Epithelial cell of proximal tubule (primary cell): ENCODE measurements around the gene ST3GAL6. TPM values are rescaled to one million over a fixed set of nuclear protein-coding genes. Genes with fewer than 3 reads are reported as not detected.

Experiments
- DNase-seq: peaks from one replicate; pipeline ENCODE4 v3.0.0-alpha.2; 2011; ENCODE audit warnings: low read depth
- H3K4me3 ChIP-seq: 2 replicates; pipeline ENCODE4 v1.5.1; 2011; ENCODE audit warnings: low read depth, mild to moderate bottlenecking, low read length
- CTCF ChIP-seq: conservative IDR thresholded peaks from 2 replicates; pipeline ENCODE4 v1.5.1; 2012; ENCODE audit warnings: low read depth, mild to moderate bottlenecking, low read length
- total RNA-seq: library from RNA; depleted of rRNA; stranded (reverse); fragments of >200 nt; gene quantifications from 2 replicates; pipeline ENCODE4 v1.2.3, GENCODE V29; 2015

ST3GAL6 gene
- total RNA-seq, 1 donor from 2014 or later, result 3.9 TPM

GRCh38 chr3:98798820-98799219 lies 35.7 kb downstream of the ST3GAL6 start:
- H3K4me3 ChIP-seq, result no peak overlapping the region
- no peak for TF ChIP-seq CTCF
- no peak for DNase-seq

- TF ChIP-seq CTCF, result no peak
- DNase-seq, result no peak
- H3K4me3 ChIP-seq, result no peak overlapping the region
Observed at GRCh38 chr3:98799479-98799878, 36.3 kb downstream of the ST3GAL6 start.

GRCh38 chr3:98800401-98800800 lies 37.3 kb downstream of the ST3GAL6 start:
- TF ChIP-seq CTCF, result no peak
- DNase-seq, result no peak

GRCh38 chr3:98801043-98801747 lies 38.1 kb downstream of the ST3GAL6 start:
- peak; percentile 47 for TF ChIP-seq CTCF
- H3K4me3 ChIP-seq, result no peak overlapping the region
- DNase-seq, result no peak

More at GRCh38 chr3:98800401-98800800, 37.3 kb downstream of the ST3GAL6 start:
- no peak overlapping the region for H3K4me3 ChIP-seq

- TF ChIP-seq CTCF, result no peak
- no peak overlapping the region for H3K4me3 ChIP-seq
- DNase-seq, result no peak
Observed at GRCh38 chr3:98805571-98805970, 42.4 kb downstream of the ST3GAL6 start.

GRCh38 chr3:98806521-98806920 lies 43.4 kb downstream of the ST3GAL6 start:
- no peak for TF ChIP-seq CTCF
- no peak overlapping the region for H3K4me3 ChIP-seq
- no peak for DNase-seq

GRCh38 chr3:98807011-98807410 lies 43.9 kb downstream of the ST3GAL6 start:
- no peak for TF ChIP-seq CTCF
- no peak for DNase-seq
- H3K4me3 ChIP-seq, result no peak overlapping the region
